GM12878 (cell line): Measurements from ENCODE around the gene GGT6.

Experiments
- CEBPB ChIP-seq, 2 experiments: fragments of 150-350 bp in 1 of 2; IDR thresholded peaks; 2 replicates each; pipeline ENCODE4 v1.6.1; 2012 to 2014; ENCODE audit warnings: low read depth in 2 of 2, low read length in 2 of 2, borderline replicate concordance in 1 of 2, inconsistent platforms in 1 of 2
- RAD21 ChIP-seq: IDR thresholded peaks from 2 replicates; pipeline ENCODE4 v1.6.1; 2011; ENCODE audit warnings: mild to moderate bottlenecking, low read depth, low read length, moderate library complexity; ENCODE audit not compliant: insufficient read depth
- TF ChIP-seq, protein P1 (sequence below), 3 experiments: IDR thresholded peaks in 2 of 3; conservative IDR thresholded peaks in 1 of 3; 2 replicates each; pipeline ENCODE4 v1.5.1; 2011; ENCODE audit warnings: low read depth in 3 of 3, low read length in 3 of 3, mild to moderate bottlenecking in 3 of 3, control low read depth in 2 of 3, moderate library complexity in 2 of 3, inconsistent platforms in 1 of 3, mixed read lengths in 1 of 3; ENCODE audit not compliant: control insufficient read depth in 2 of 3, insufficient read depth in 1 of 3; ENCODE audit errors: extremely low read depth in 1 of 3

GRCh38 chr17:4539025-4539424, 21.4 kb downstream of the GGT6 start:
- TF ChIP-seq, protein P1, sequence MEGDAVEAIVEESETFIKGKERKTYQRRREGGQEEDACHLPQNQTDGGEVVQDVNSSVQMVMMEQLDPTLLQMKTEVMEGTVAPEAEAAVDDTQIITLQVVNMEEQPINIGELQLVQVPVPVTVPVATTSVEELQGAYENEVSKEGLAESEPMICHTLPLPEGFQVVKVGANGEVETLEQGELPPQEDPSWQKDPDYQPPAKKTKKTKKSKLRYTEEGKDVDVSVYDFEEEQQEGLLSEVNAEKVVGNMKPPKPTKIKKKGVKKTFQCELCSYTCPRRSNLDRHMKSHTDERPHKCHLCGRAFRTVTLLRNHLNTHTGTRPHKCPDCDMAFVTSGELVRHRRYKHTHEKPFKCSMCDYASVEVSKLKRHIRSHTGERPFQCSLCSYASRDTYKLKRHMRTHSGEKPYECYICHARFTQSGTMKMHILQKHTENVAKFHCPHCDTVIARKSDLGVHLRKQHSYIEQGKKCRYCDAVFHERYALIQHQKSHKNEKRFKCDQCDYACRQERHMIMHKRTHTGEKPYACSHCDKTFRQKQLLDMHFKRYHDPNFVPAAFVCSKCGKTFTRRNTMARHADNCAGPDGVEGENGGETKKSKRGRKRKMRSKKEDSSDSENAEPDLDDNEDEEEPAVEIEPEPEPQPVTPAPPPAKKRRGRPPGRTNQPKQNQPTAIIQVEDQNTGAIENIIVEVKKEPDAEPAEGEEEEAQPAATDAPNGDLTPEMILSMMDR (IDR thresholded peaks at IDR 0.05 in 2 of 3, conservative IDR thresholded peaks at IDR 0.05 in 1 of 3; ENCODE audit: control insufficient read depth in 2 of 3, extremely low read depth in 1 of 3, insufficient read depth in 1 of 3, low read depth in 3 of 3, low read length in 3 of 3), result no peak
- TF ChIP-seq RAD21 (no peak), CEBPB (IDR thresholded peaks at IDR 0.05; ENCODE audit: borderline replicate concordance in 1 of 2, low read depth in 2 of 2, low read length in 2 of 2) (no peak)
